Trophoblast cell (in vitro differentiated cells and primary cell): ENCODE measurements around the gene CREB5.
A peak's percentile ranks its signal among the peaks of the same experiment; 100 is the strongest.

Source experiments
- DNase-seq, 2 donors: peaks; one replicate each; pipeline ENCODE4 v3.0.0-alpha.2; 2016
- H2AFZ ChIP-seq: 2 replicates; pipeline ENCODE4 v1.6.1; 2013; ENCODE audit warnings: low read length, moderate library complexity, mild to moderate bottlenecking; ENCODE audit not compliant: insufficient read depth, poor library complexity
- H2AK5ac ChIP-seq: 2 replicates; pipeline ENCODE4 v1.6.1; 2013; ENCODE audit warnings: mild to moderate bottlenecking, low read length
- H2BK120ac ChIP-seq: 2 replicates; pipeline ENCODE4 v1.6.1; 2013; ENCODE audit warnings: low read length, mild to moderate bottlenecking, moderate library complexity; ENCODE audit not compliant: insufficient read depth, poor library complexity
- H2BK12ac ChIP-seq: 2 replicates; pipeline ENCODE4 v1.6.1; 2013; ENCODE audit warnings: mild to moderate bottlenecking, low read length, moderate library complexity
- H2BK5ac ChIP-seq: 2 replicates; pipeline ENCODE4 v1.6.1; 2013; ENCODE audit warnings: low read length, low read depth, moderate library complexity, mild to moderate bottlenecking; ENCODE audit not compliant: poor library complexity
- H3K14ac ChIP-seq: 2 replicates; pipeline ENCODE4 v1.6.1; 2013; ENCODE audit warnings: mild to moderate bottlenecking, low read length
- H3K18ac ChIP-seq: 2 replicates; pipeline ENCODE4 v1.6.1; 2013; ENCODE audit warnings: mild to moderate bottlenecking, low read length
- H3K23ac ChIP-seq: 2 replicates; pipeline ENCODE4 v1.6.1; 2013; ENCODE audit warnings: low read length
- H3K27ac ChIP-seq: 2 replicates; pipeline ENCODE4 v1.5.1; 2013; ENCODE audit warnings: low read depth, mild to moderate bottlenecking, inconsistent platforms, low read length, moderate library complexity
- H3K27me3 ChIP-seq: 2 replicates; pipeline ENCODE4 v1.6.1; 2013; ENCODE audit warnings: inconsistent platforms, mild to moderate bottlenecking, low read length, moderate library complexity; ENCODE audit not compliant: insufficient read depth
- H3K36me3 ChIP-seq, 2 experiments: 1 replicate in 1 of 2; 2 replicates in 1 of 2; pipeline ENCODE4 v1.6.1; 2013; ENCODE audit warnings: low read length in 2 of 2, mild to moderate bottlenecking in 2 of 2, moderate library complexity in 1 of 2; ENCODE audit not compliant: insufficient read depth in 2 of 2, control insufficient read depth in 1 of 2
- H3K4ac ChIP-seq: 2 replicates; pipeline ENCODE4 v1.6.1; 2013; ENCODE audit warnings: low read depth, mild to moderate bottlenecking, low read length, moderate library complexity
- H3K4me1 ChIP-seq, 2 experiments: 1 replicate in 1 of 2; 2 replicates in 1 of 2; pipeline ENCODE4 v1.6.1; 2013; ENCODE audit warnings: low read length in 2 of 2, mild to moderate bottlenecking in 2 of 2, moderate library complexity in 1 of 2; ENCODE audit not compliant: insufficient read depth in 2 of 2, control insufficient read depth in 1 of 2
- H3K4me2 ChIP-seq: 2 replicates; pipeline ENCODE4 v1.6.1; 2013; ENCODE audit warnings: inconsistent platforms, mild to moderate bottlenecking, low read length, moderate library complexity
- H3K4me3 ChIP-seq: 2 replicates; pipeline ENCODE4 v1.5.1; 2013; ENCODE audit warnings: mild to moderate bottlenecking, low read depth, low read length, inconsistent platforms
- H3K79me1 ChIP-seq: one replicate; pipeline ENCODE4 v1.6.1; 2013; ENCODE audit warnings: low read length
- H3K79me2 ChIP-seq: 2 replicates; pipeline ENCODE4 v1.6.1; 2013; ENCODE audit warnings: low read length, mild to moderate bottlenecking; ENCODE audit not compliant: control insufficient read depth, insufficient read depth, poor library complexity
- H3K9ac ChIP-seq: 2 replicates; pipeline ENCODE4 v1.6.1; 2013; ENCODE audit warnings: mild to moderate bottlenecking, low read length
- H3K9me3 ChIP-seq: 2 replicates; pipeline ENCODE4 v1.6.1; 2013; ENCODE audit warnings: low read depth, mild to moderate bottlenecking, control low read depth, inconsistent platforms, low read length; ENCODE audit not compliant: insufficient read depth
- H4K12ac ChIP-seq: 2 replicates; pipeline ENCODE4 v1.6.1; 2013; ENCODE audit warnings: low read depth, mild to moderate bottlenecking, low read length, moderate library complexity
- H4K8ac ChIP-seq: 2 replicates; pipeline ENCODE4 v1.6.1; 2013; ENCODE audit warnings: low read depth, mild to moderate bottlenecking, low read length, moderate library complexity
- H4K91ac ChIP-seq: one replicate; pipeline ENCODE4 v1.6.1; 2013; ENCODE audit warnings: low read depth, mild to moderate bottlenecking, low read length, moderate library complexity
- WGBS: extraction: QIAGEN DNeasy Blood & Tissue Kit; methylation state at CpG from one replicate; pipeline ENCODE4 v1.1.7; 2013; ENCODE audit warnings: missing lambda C conversion rate; ENCODE audit not compliant: insufficient read length, insufficient coverage; ENCODE audit errors: extremely low coverage; 5-methylcytosine and 5-hydroxymethylcytosine counted together

CREB5 gene

GRCh38 chr7:28811008-28811407 is 398.7 kb downstream of the CREB5 start:
- Histone ChIP-seq H3K4me1 (no peaks in the 10 kb centered on the region), H3K4me2 (no peak overlapping the region), H2AFZ (no peak overlapping the region), H3K27ac (no peak overlapping the region), H2BK12ac (no peak overlapping the region), H2AK5ac (no peak overlapping the region), H3K18ac (no peak overlapping the region), H3K14ac (no peak overlapping the region), H4K12ac (no peak overlapping the region), H3K36me3 (no peaks in the 10 kb centered on the region), H2BK120ac (no peak overlapping the region), H3K4me3 (no peak overlapping the region), H3K79me1 (no peaks in the 10 kb centered on the region), H4K8ac (no peak overlapping the region), H3K27me3 (no peaks in the 10 kb centered on the region), H3K23ac (no peak overlapping the region), H2BK5ac (no peak overlapping the region), H3K4ac (no peak overlapping the region), H4K91ac (no peak overlapping the region), H3K9me3 (no peaks in the 10 kb centered on the region), H3K9ac (no peak overlapping the region), H3K79me2 (no peaks in the 10 kb centered on the region)
- WGBS: no CpG with 5 or more reads among the region's 3 CpGs
- no peak for DNase-seq

DNA sequence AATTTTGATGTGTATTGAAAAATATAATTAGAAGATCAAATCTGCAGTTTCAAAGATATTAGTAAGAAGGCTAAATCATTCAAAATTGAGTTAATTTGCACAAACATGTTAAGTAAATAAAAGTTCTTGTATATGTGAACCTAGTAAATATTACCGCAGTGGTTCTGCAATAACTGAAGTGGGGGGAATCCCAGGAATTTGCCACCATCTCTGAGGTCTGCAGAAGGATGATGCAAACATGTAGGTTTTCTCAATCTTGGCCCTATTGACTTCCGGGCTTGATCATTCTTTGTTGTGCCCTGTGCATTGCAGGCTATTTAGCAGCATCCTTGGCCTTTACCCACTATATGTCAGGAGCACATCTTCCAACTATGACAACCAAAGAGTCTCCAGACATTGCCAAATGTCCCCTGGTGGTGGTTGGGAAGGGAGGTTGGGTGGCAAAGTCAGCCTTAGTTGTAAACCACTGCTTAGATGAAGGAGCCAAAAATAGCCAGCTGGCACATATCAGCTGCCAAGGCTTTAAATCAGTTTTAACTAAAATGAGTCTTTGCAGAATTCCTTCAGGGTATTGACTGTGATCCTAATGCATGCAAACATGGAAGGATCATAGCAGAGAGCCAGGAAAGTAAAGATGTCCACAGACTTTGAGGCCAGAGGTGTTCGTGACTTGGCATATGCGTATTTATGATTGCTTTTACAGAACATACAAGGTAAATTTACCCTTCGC is 399.5 kb downstream of the CREB5 start:
- no peak overlapping the region for H3K27ac ChIP-seq
- H3K23ac ChIP-seq: no peak overlapping the region
- H3K36me3 ChIP-seq: no peaks in the 10 kb centered on the region
- no peak overlapping the region for H2AK5ac ChIP-seq
- H4K12ac ChIP-seq: no peak overlapping the region
- H3K4me3 ChIP-seq: no peak overlapping the region
- no peaks in the 10 kb centered on the region for H3K27me3 ChIP-seq
- DNase-seq: no peak
- H2AFZ ChIP-seq: no peak overlapping the region
- H3K4ac ChIP-seq: no peak overlapping the region
- H3K79me2 ChIP-seq: no peaks in the 10 kb centered on the region
- no peak overlapping the region for H3K9ac ChIP-seq
- H4K8ac ChIP-seq: no peak overlapping the region
- no peak overlapping the region for H4K91ac ChIP-seq
- no peak overlapping the region for H2BK5ac ChIP-seq
- no peak overlapping the region for H3K14ac ChIP-seq
- H3K9me3 ChIP-seq: no peaks in the 10 kb centered on the region
- WGBS: no CpG with 5 or more reads among the region's 5 CpGs
- no peak overlapping the region for H2BK12ac ChIP-seq
- H3K79me1 ChIP-seq: no peaks in the 10 kb centered on the region
- no peak overlapping the region for H2BK120ac ChIP-seq
- no peak overlapping the region for H3K4me2 ChIP-seq
- no peaks in the 10 kb centered on the region for H3K4me1 ChIP-seq
- H3K18ac ChIP-seq: no peak overlapping the region

DNA sequence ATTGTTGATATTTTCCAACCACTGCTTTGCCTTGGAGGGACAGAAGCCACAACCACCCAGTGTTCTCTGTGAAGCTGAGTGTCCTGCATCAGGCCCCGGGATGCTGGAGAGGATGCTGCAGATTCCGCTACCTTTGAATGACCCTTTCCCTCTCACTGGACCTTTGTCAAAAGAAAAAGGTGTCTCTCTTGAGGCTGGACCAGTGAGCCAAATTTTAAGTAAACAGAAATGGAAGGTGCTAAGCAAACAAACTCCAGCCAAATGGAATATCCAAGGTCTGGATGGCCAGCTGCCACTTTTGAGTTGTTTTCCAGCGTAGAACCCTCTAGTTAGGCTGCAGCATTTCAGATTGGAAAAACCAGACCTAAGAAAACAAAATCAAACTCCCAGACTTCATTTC is 400.3 kb downstream of the CREB5 start:
- Histone ChIP-seq H4K91ac (no peak overlapping the region), H4K8ac (no peak overlapping the region), H3K4me1 (no peaks in the 10 kb centered on the region), H3K27ac (no peak overlapping the region), H2BK120ac (no peak overlapping the region), H3K23ac (no peak overlapping the region), H3K18ac (no peak overlapping the region), H3K4me3 (no peak overlapping the region), H3K9ac (no peak overlapping the region), H3K36me3 (no peaks in the 10 kb centered on the region), H3K27me3 (no peaks in the 10 kb centered on the region), H3K9me3 (no peaks in the 10 kb centered on the region), H3K79me2 (no peaks in the 10 kb centered on the region), H3K4ac (no peak overlapping the region), H2AFZ (no peak overlapping the region), H2AK5ac (no peak overlapping the region), H4K12ac (no peak overlapping the region), H3K4me2 (no peak overlapping the region), H3K14ac (no peak overlapping the region), H2BK5ac (no peak overlapping the region), H3K79me1 (no peaks in the 10 kb centered on the region), H2BK12ac (no peak overlapping the region)
- no peak for DNase-seq
- WGBS: no CpG with 5 or more reads among the region's 3 CpGs

DNA sequence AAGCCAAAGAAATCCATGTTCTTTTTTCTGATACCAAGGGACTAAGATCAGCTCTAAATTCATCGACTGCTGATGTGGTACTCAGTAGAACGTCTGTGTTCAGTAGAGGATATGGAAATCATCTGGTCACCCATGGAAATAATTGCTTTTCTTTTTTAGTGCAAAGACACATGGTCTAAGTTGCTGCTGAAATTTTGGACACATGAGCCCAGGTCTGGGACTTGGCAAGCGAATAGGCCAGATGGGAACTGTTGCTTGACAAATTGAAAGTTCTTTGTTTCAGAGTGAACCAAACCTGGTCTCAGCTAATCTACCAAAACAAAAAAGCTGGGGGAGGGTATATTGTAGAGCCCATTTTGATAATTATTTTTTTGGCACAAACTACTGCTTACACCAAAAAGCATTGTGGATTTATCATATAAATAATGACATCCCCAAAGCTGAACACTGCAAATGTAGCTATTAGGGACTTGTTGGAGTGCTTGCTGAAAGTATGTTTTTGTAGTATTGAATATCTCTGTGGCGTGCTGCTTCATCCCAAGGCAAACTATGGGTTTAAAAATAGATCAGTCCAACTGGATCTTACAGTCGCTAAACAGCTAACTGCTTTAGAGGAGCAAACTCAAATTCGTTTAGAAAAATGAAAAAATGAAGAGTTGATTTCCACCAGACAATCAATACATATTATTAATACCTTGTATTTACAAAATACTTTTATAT is 401.1 kb downstream of the CREB5 start:
- Histone ChIP-seq H3K27me3 (no peaks in the 10 kb centered on the region), H3K4me3 (no peak overlapping the region), H2AK5ac (no peak overlapping the region), H2AFZ (no peak overlapping the region), H3K4me1 (no peaks in the 10 kb centered on the region), H2BK12ac (no peak overlapping the region), H4K8ac (no peak overlapping the region), H3K79me1 (no peaks in the 10 kb centered on the region), H3K27ac (no peak overlapping the region), H4K91ac (no peak overlapping the region), H3K9me3 (no peaks in the 10 kb centered on the region), H3K36me3 (no peaks in the 10 kb centered on the region), H3K79me2 (no peaks in the 10 kb centered on the region), H3K23ac (peak overlapping the region; percentile 78), H4K12ac (no peak overlapping the region), H3K14ac (no peak overlapping the region), H2BK120ac (no peak overlapping the region), H3K4me2 (no peak overlapping the region), H2BK5ac (no peak overlapping the region), H3K18ac (no peak overlapping the region), H3K4ac (no peak overlapping the region), H3K9ac (no peak overlapping the region)
- no CpG with 5 or more reads among the region's 6 CpGs for WGBS
- no peak for DNase-seq
